Right lobe of liver (tissue), 4 donors: Measurements from ENCODE around the gene SAMD5.

ENCODE experiments used
- CTCF ChIP-seq, 4 donors: fragments of 200-600 bp in 3 of 4; fragments of 450-650 bp in 1 of 4; IDR thresholded peaks; one replicate each; pipeline versions ENCODE4 v1.5.1 to v1.8.0; 2016 to 2022; ENCODE audit warnings: antibody characterized with exemption in 4 of 4, mild to moderate bottlenecking in 2 of 4
- POLR2A ChIP-seq: fragments of 450-650 bp; IDR thresholded peaks from one replicate; pipeline ENCODE4 v1.6.1; 2017; ENCODE audit warnings: antibody characterized with exemption, mild to moderate bottlenecking
- donor health status: DM: no; HTN: no; CAD: no.
- donor health status: DM: no; HTN: no; CAD: no.
- donor health status: DM: no; HTN: yes; CAD: no.

- no peak for TF ChIP-seq CTCF (IDR thresholded peaks at IDR 0.05)
- TF ChIP-seq POLR2A, result no peak
Observed at GRCh38 chr6:147468634-147469033, 39.9 kb upstream of the SAMD5 start.
